OCI-LY3 (cell line): Measurements from ENCODE around the gene NPHS1.

Source experiments
- H2AFZ ChIP-seq: fragments of 200-600, 300-600 bp; shearing (Covaris generic); 2 replicates; pipeline ENCODE4 v1.6.0; 2014; ENCODE audit warnings: antibody characterized with exemption, low read depth, low read length
- H3K27ac ChIP-seq: fragments of 200-600, 300-600 bp; sonication (generic); 2 replicates; pipeline ENCODE4 v1.5.1; 2014; ENCODE audit warnings: mild to moderate bottlenecking, low read length, moderate library complexity, mixed read lengths
- H3K27me3 ChIP-seq: fragments of 200-600, 300-600 bp; sonication (generic); 2 replicates; pipeline ENCODE4 v1.6.1; 2014; ENCODE audit warnings: low read depth, low read length, mixed read lengths
- H3K36me3 ChIP-seq: fragments of 200-600, 300-600 bp; sonication (generic); replicated peaks from 2 replicates; pipeline ENCODE3; 2014; ENCODE audit warnings: low read depth, low read length, mixed read lengths
- H3K4me1 ChIP-seq: fragments of 300-600, 200-600 bp; sonication (generic); 2 replicates; pipeline ENCODE4 v1.6.1; 2014; ENCODE audit warnings: low read length, mixed read lengths
- H3K4me2 ChIP-seq: fragments of 200-600, 300-600 bp; sonication (generic); 2 replicates; pipeline ENCODE4 v1.6.1; 2014; ENCODE audit warnings: low read length, mixed read lengths
- H3K4me3 ChIP-seq: fragments of 300-600, 200-600 bp; sonication (generic); 2 replicates; pipeline ENCODE4 v1.5.1; 2014; ENCODE audit warnings: antibody characterized with exemption, mild to moderate bottlenecking, low read length, moderate library complexity
- H3K79me2 ChIP-seq: fragments of 300-600, 200-600 bp; shearing (Covaris generic); 2 replicates; pipeline ENCODE4 v1.6.1; 2014; ENCODE audit warnings: mild to moderate bottlenecking, low read length, mixed read lengths
- H3K9ac ChIP-seq: fragments of 300-600, 200-600 bp; shearing (Covaris generic); 2 replicates; pipeline ENCODE4 v1.6.0; 2014; ENCODE audit warnings: mild to moderate bottlenecking, low read length, moderate library complexity
- H3K9me3 ChIP-seq: fragments of 200-600, 300-600 bp; shearing (Covaris generic); 2 replicates; pipeline ENCODE4 v1.6.1; 2014; ENCODE audit warnings: low read length, mixed read lengths; ENCODE audit not compliant: insufficient read depth
- H4K20me1 ChIP-seq: fragments of 200-600, 300-600 bp; sonication (generic); 2 replicates; pipeline ENCODE4 v1.6.1; 2016; ENCODE audit warnings: low read length, mixed read lengths; ENCODE audit not compliant: insufficient read depth
- EZH2phosphoT487 ChIP-seq: fragments of 200-600 bp; shearing (Covaris generic); IDR thresholded peaks from 2 replicates; pipeline ENCODE4 v1.6.1; 2018; ENCODE audit warnings: antibody characterized with exemption, mixed run types, low read depth
- TF ChIP-seq, protein P1 (sequence below): fragments of 200-600, 300-600 bp; sonication (generic); IDR thresholded peaks from 2 replicates; pipeline ENCODE4 v1.5.1; 2014; ENCODE audit warnings: antibody characterized with exemption, low read length, low read depth

Gene NPHS1

GRCh38 chr19:35783469-35784434 is 68.6 kb downstream of the NPHS1 start:
- H3K27me3 ChIP-seq = no peaks in the 10 kb centered on the region
- no peak overlapping the region for H2AFZ ChIP-seq
- H3K4me3 ChIP-seq = no peak overlapping the region
- TF ChIP-seq, protein P1, sequence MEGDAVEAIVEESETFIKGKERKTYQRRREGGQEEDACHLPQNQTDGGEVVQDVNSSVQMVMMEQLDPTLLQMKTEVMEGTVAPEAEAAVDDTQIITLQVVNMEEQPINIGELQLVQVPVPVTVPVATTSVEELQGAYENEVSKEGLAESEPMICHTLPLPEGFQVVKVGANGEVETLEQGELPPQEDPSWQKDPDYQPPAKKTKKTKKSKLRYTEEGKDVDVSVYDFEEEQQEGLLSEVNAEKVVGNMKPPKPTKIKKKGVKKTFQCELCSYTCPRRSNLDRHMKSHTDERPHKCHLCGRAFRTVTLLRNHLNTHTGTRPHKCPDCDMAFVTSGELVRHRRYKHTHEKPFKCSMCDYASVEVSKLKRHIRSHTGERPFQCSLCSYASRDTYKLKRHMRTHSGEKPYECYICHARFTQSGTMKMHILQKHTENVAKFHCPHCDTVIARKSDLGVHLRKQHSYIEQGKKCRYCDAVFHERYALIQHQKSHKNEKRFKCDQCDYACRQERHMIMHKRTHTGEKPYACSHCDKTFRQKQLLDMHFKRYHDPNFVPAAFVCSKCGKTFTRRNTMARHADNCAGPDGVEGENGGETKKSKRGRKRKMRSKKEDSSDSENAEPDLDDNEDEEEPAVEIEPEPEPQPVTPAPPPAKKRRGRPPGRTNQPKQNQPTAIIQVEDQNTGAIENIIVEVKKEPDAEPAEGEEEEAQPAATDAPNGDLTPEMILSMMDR = no peak
- TF ChIP-seq EZH2phosphoT487 = no peak
- no peak overlapping the region for H3K9ac ChIP-seq
- H3K9me3 ChIP-seq = no peaks in the 10 kb centered on the region
- peak overlapping the region; percentile 27; the same call in 1 of the 2 replicates for H3K4me2 ChIP-seq
- no peaks in the 10 kb centered on the region for H3K79me2 ChIP-seq
- H3K4me1 ChIP-seq = peaks cover 25% of the 10 kb centered on the region
- H4K20me1 ChIP-seq = no peaks in the 10 kb centered on the region
- no peak overlapping the region for H3K27ac ChIP-seq
- H3K36me3 ChIP-seq = no peaks in the 10 kb centered on the region

GRCh38 chr19:35782589-35782988 is 69.7 kb downstream of the NPHS1 start:
- no peak overlapping the region for H3K27ac ChIP-seq
- peak overlapping the region; percentile 27; the same call in 1 of the 2 replicates for H3K4me2 ChIP-seq
- no peaks in the 10 kb centered on the region for H3K9me3 ChIP-seq
- H3K27me3 ChIP-seq = no peaks in the 10 kb centered on the region
- H2AFZ ChIP-seq = no peak overlapping the region
- peaks cover 25% of the 10 kb centered on the region for H3K4me1 ChIP-seq
- H3K36me3 ChIP-seq = no peaks in the 10 kb centered on the region
- H3K9ac ChIP-seq = no peak overlapping the region
- TF ChIP-seq EZH2phosphoT487 = no peak
- TF ChIP-seq, protein P1 = no peak
- H3K4me3 ChIP-seq = no peak overlapping the region
- H3K79me2 ChIP-seq = no peaks in the 10 kb centered on the region
- no peaks in the 10 kb centered on the region for H4K20me1 ChIP-seq

DNA sequence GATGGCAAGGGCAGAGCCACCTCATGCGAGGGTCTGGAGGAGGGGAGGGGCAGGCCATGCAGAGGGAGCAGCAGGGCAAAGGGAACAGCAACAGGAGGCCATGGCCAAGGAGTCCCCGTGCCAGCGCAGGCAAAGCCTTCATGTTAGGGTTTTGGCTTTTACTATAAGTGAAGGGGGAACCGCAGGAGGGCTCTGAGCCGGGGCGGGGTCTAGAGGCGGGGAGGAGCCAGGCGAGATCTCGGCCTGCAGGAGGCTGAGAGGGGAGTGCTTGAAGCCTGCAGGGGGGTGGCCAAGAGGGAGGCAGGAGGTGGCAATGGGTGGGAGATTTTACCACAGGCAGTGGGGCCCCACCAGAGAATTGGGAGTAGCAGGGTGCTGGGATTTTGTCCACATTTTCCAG is 70.7 kb downstream of the NPHS1 start:
- no peaks in the 10 kb centered on the region for H3K79me2 ChIP-seq
- no peak for TF ChIP-seq EZH2phosphoT487
- TF ChIP-seq, protein P1 = no peak
- H3K9ac ChIP-seq = no peak overlapping the region
- no peak overlapping the region for H3K4me3 ChIP-seq
- H3K27ac ChIP-seq = no peak overlapping the region
- peaks cover 26% of the 10 kb centered on the region for H3K4me1 ChIP-seq
- H3K9me3 ChIP-seq = no peaks in the 10 kb centered on the region
- H4K20me1 ChIP-seq = no peaks in the 10 kb centered on the region
- no peak overlapping the region for H2AFZ ChIP-seq
- H3K4me2 ChIP-seq = no peak overlapping the region
- no peaks in the 10 kb centered on the region for H3K36me3 ChIP-seq
- H3K27me3 ChIP-seq = no peaks in the 10 kb centered on the region

GRCh38 chr19:35780717-35781116 is 71.6 kb downstream of the NPHS1 start:
- H3K36me3 ChIP-seq = no peaks in the 10 kb centered on the region
- no peak overlapping the region for H3K4me3 ChIP-seq
- no peak overlapping the region for H3K27ac ChIP-seq
- H3K4me1 ChIP-seq = peaks cover 33% of the 10 kb centered on the region
- no peak for TF ChIP-seq EZH2phosphoT487
- TF ChIP-seq, protein P1 = no peak
- H3K4me2 ChIP-seq = no peak overlapping the region
- H3K9me3 ChIP-seq = no peaks in the 10 kb centered on the region
- no peaks in the 10 kb centered on the region for H4K20me1 ChIP-seq
- no peak overlapping the region for H3K9ac ChIP-seq
- no peaks in the 10 kb centered on the region for H3K79me2 ChIP-seq
- H2AFZ ChIP-seq = no peak overlapping the region
- H3K27me3 ChIP-seq = no peaks in the 10 kb centered on the region
